ENCODE measurements around the gene GDF3.
"Not testable (repeated sequence)": the region's sequence is repeated elsewhere in the genome, so short reads cannot be mapped to it uniquely, and the experiment has no call there.

The GDF3 gene

GRCh38 chr12:7666595-7666994 is 29.0 kb downstream of the GDF3 start:
- no peak for DNase-seq

- no peak for DNase-seq
These were observed 33.8 kb downstream of the GDF3 start for GRCh38 chr12:7661741-7662140.

- DNase-seq: no peak
These were observed 39.5 kb downstream of the GDF3 start for GRCh38 chr12:7656121-7656520.

- DNase-seq: no peak
These were observed 45.5 kb downstream of the GDF3 start for GRCh38 chr12:7650091-7650490.

GRCh38 chr12:7647071-7647470 is 48.5 kb downstream of the GDF3 start:
- no peak for DNase-seq

- DNase-seq: no peak
These were observed 49.4 kb downstream of the GDF3 start for GRCh38 chr12:7646178-7646475.

- peak; percentile 53 for DNase-seq
These were observed 50.0 kb downstream of the GDF3 start for GRCh38 chr12:7645395-7646177.

GRCh38 chr12:7642876-7643309 is 52.7 kb downstream of the GDF3 start:
- DNase-seq: peak; percentile 44

- no peak for DNase-seq
These were observed 53.3 kb downstream of the GDF3 start for GRCh38 chr12:7642287-7642686.

- not testable (repeated sequence) for DNase-seq
These were observed 55.2 kb downstream of the GDF3 start for GRCh38 chr12:7640123-7640995.
